Chondrocyte (in vitro differentiated cells): ENCODE data around the gene FREM1. TPM values are rescaled to one million over a fixed set of nuclear protein-coding genes. Genes with fewer than 3 reads are reported as not detected.
A peak's percentile ranks its signal among the peaks of the same experiment; 100 is the strongest.

ENCODE experiments used
- DNase-seq: peaks from one replicate; pipeline ENCODE4 v3.0.0; 2021; ENCODE audit warnings: mixed read lengths, low spot score
- H3K27ac Mint-ChIP-seq: one replicate; pipeline ENCODE4 v1.8.0; 2021; ENCODE audit warnings: mild to moderate bottlenecking, moderate library complexity, mixed read lengths; ENCODE audit not compliant: unreplicated experiment
- H3K27me3 Mint-ChIP-seq: 2 replicates; pipeline ENCODE4 v1.8.0; 2021; ENCODE audit warnings: low read depth, mixed read lengths
- H3K36me3 Mint-ChIP-seq: 2 replicates; pipeline ENCODE4 v1.8.0; 2021; ENCODE audit warnings: low read depth, mixed read lengths
- H3K4me1 Mint-ChIP-seq: 2 replicates; pipeline ENCODE4 v1.8.0; 2021; ENCODE audit warnings: low read depth, mild to moderate bottlenecking, mixed read lengths
- H3K4me3 Mint-ChIP-seq: one replicate; pipeline ENCODE4 v1.8.0; 2021; ENCODE audit warnings: mild to moderate bottlenecking, moderate library complexity, mixed read lengths; ENCODE audit not compliant: unreplicated experiment
- H3K9me3 Mint-ChIP-seq: 2 replicates; pipeline ENCODE4 v1.8.0; 2021; ENCODE audit warnings: low read depth, mixed read lengths
- total RNA-seq: library from RNA; stranded (reverse); gene quantifications from 3 replicates; pipeline ENCODE4 v1.2.1, GENCODE V29; 2021
- TF ChIP-seq, protein P1 (sequence below): fragments of 200-600 bp; sonication (generic); IDR thresholded peaks from 2 replicates; pipeline ENCODE4 v1.5.0; 2021; ENCODE audit warnings: antibody characterized with exemption, mild to moderate bottlenecking, moderate library complexity

Gene FREM1
- total RNA-seq, 1 donor from 2014 or later, result 2.2 TPM

- no peak for DNase-seq
- H3K4me3 Mint-ChIP-seq, result no peak overlapping the region
- H3K36me3 Mint-ChIP-seq, result no peaks in the 10 kb centered on the region
- H3K4me1 Mint-ChIP-seq, result peaks cover 10% of the 10 kb centered on the region
- no peaks in the 10 kb centered on the region for H3K27me3 Mint-ChIP-seq
- H3K9me3 Mint-ChIP-seq, result no peaks in the 10 kb centered on the region
- TF ChIP-seq, protein P1, sequence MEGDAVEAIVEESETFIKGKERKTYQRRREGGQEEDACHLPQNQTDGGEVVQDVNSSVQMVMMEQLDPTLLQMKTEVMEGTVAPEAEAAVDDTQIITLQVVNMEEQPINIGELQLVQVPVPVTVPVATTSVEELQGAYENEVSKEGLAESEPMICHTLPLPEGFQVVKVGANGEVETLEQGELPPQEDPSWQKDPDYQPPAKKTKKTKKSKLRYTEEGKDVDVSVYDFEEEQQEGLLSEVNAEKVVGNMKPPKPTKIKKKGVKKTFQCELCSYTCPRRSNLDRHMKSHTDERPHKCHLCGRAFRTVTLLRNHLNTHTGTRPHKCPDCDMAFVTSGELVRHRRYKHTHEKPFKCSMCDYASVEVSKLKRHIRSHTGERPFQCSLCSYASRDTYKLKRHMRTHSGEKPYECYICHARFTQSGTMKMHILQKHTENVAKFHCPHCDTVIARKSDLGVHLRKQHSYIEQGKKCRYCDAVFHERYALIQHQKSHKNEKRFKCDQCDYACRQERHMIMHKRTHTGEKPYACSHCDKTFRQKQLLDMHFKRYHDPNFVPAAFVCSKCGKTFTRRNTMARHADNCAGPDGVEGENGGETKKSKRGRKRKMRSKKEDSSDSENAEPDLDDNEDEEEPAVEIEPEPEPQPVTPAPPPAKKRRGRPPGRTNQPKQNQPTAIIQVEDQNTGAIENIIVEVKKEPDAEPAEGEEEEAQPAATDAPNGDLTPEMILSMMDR, result no peak
- H3K27ac Mint-ChIP-seq, result no peak overlapping the region
These were observed 20.8 kb downstream of the FREM1 start for GRCh38 chr9:14889451-14889850.

DNA sequence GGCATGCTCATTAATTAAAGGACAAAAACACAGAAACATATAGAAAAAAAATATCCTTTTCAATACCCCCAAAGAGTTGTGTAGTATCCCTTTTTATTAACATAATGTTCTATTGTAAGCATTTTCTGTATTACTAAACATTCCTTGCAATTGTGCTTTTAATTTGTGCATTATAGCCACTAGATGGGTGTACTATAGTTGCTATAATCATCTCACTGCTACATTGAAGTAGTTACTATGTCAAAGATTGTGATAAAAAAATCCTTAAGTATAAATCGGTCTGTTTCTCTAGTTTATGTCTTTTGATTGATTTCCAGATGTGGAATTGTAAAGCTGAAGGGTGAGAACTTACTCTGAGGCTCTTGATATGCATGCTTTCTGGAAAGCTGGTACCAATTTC, 21.4 kb downstream of the FREM1 start:
- H3K9me3 Mint-ChIP-seq, result no peaks in the 10 kb centered on the region
- no peak overlapping the region for H3K27ac Mint-ChIP-seq

GRCh38 chr9:14888272-14888671, 22.0 kb downstream of the FREM1 start:
- TF ChIP-seq, protein P1, result no peak
- Mint-ChIP-seq H3K4me3 (no peak overlapping the region), H3K4me1 (peaks cover 18% of the 10 kb centered on the region), H3K36me3 (peaks cover 1% of the 10 kb centered on the region), H3K9me3 (no peaks in the 10 kb centered on the region), H3K27me3 (no peaks in the 10 kb centered on the region), H3K27ac (no peak overlapping the region)
- DNase-seq, result no peak

More for the DNA sequence above, 21.4 kb downstream of the FREM1 start:
- no peaks in the 10 kb centered on the region for H3K27me3 Mint-ChIP-seq
- H3K4me1 Mint-ChIP-seq, result peaks cover 13% of the 10 kb centered on the region
- DNase-seq, result no peak
- H3K36me3 Mint-ChIP-seq, result no peaks in the 10 kb centered on the region
- H3K4me3 Mint-ChIP-seq, result no peak overlapping the region
- TF ChIP-seq, protein P1, result peak; percentile 54

GRCh38 chr9:14887149-14887548, 23.1 kb downstream of the FREM1 start:
- TF ChIP-seq, protein P1, result no peak
- Mint-ChIP-seq H3K27me3 (no peaks in the 10 kb centered on the region), H3K4me3 (no peak overlapping the region), H3K4me1 (peaks cover 19% of the 10 kb centered on the region), H3K36me3 (peaks cover 1% of the 10 kb centered on the region), H3K27ac (no peak overlapping the region), H3K9me3 (no peaks in the 10 kb centered on the region)
- DNase-seq, result no peak

- Mint-ChIP-seq H3K27me3 (no peaks in the 10 kb centered on the region), H3K27ac (peak overlapping the region; percentile 67), H3K36me3 (peaks cover 1% of the 10 kb centered on the region), H3K4me1 (peaks cover 23% of the 10 kb centered on the region), H3K4me3 (no peak overlapping the region), H3K9me3 (no peaks in the 10 kb centered on the region)
- DNase-seq, result no peak
- TF ChIP-seq, protein P1, result no peak
These were observed 26.8 kb downstream of the FREM1 start for GRCh38 chr9:14883310-14883944.
